K562 (cell line): ENCODE measurements around the gene ZFP3. TPM values are rescaled to one million over a fixed set of nuclear protein-coding genes. Genes with fewer than 3 reads are reported as not detected.
"Not testable (repeated sequence)": the region's sequence is repeated elsewhere in the genome, so short reads cannot be mapped to it uniquely, and the experiment has no call there.

Experiments
- ATAC-seq: fragments of 200-7000 bp; cut with Tn5 transposase; 3 replicates; pipeline ENCODE4 v1.9.1; 2020; ENCODE audit warnings: moderate library complexity
- BruUV-seq: library from RNA; stranded (reverse); fragments of 400-500 nt; replicated peaks from 2 replicates; lab custom pipeline; 2021; lab: Mats Ljungman, UMichigan
- CTCF ChIA-PET: fragments of 300-600 bp; formaldehyde crosslinking; extraction: SDS; loops from one replicate; lab custom pipeline; 2021; ENCODE audit warnings: low intra/inter-chr PET ratio; lab: Yijun Ruan, JAX
- POLR2A ChIA-PET: fragments of 300-600, 350-650 bp; sonication (Branson Sonifier 250); formaldehyde crosslinking; extraction: SDS; loops from one replicate; lab custom pipeline; 2021; ENCODE audit warnings: antibody characterized with exemption, inconsistent platforms; lab: Yijun Ruan, JAX
- DNase-seq, 4 experiments: peaks; one replicate each; pipeline versions ENCODE4 v3.0.0 to v3.0.0-alpha.2; 2011 to 2018; ENCODE audit warnings: low spot score in 3 of 4, mixed read lengths in 3 of 4; ENCODE audit errors: extremely low read depth in 1 of 4
- FAIRE-seq: peaks from 2 replicates; lab custom pipeline; 2011; peaks lifted over from hg19 to GRCh38; lab: Jason Lieb, UNC
- H2AFZ ChIP-seq: 2 replicates; pipeline ENCODE4 v1.6.0; 2011; ENCODE audit warnings: low read depth, low read length, control low read depth, inconsistent platforms
- H3K27ac ChIP-seq: fragments of 200-600 bp; 3 replicates; pipeline ENCODE4 v1.8.0; 2011; ENCODE audit warnings: low read depth, mild to moderate bottlenecking, control low read depth, inconsistent platforms, low read length, moderate library complexity, mixed read lengths; ENCODE audit errors: extremely low read depth
- H3K27me3 ChIP-seq, 2 experiments: fragments of 300-600 bp in 1 of 2; 2 replicates in 1 of 2; 3 replicates in 1 of 2; pipeline versions ENCODE4 v1.6.0 to v1.8.0; 2011; ENCODE audit warnings: inconsistent platforms in 2 of 2, low read length in 2 of 2, mild to moderate bottlenecking in 1 of 2, mixed read lengths in 1 of 2, moderate library complexity in 1 of 2; ENCODE audit not compliant: control insufficient read depth in 2 of 2, insufficient read depth in 2 of 2
- H3K36me3 ChIP-seq: fragments of 300-600 bp; 3 replicates; pipeline ENCODE4 v1.8.0; 2011; ENCODE audit warnings: mild to moderate bottlenecking, low read length, inconsistent platforms; ENCODE audit not compliant: control insufficient read depth, insufficient read depth
- H3K4me1 ChIP-seq, 2 experiments: fragments of 200-600 bp in 1 of 2; replicated peaks in 1 of 2; 2 replicates in 1 of 2; 3 replicates in 1 of 2; pipeline versions ENCODE4 v1.5.1 to v1.8.0; 2011; ENCODE audit warnings: inconsistent platforms in 2 of 2, low read length in 2 of 2, mild to moderate bottlenecking in 1 of 2, mixed read lengths in 1 of 2, moderate library complexity in 1 of 2; ENCODE audit not compliant: control insufficient read depth in 2 of 2, insufficient read depth in 2 of 2
- H3K4me2 ChIP-seq: 2 replicates; pipeline ENCODE4 v1.6.1; 2011; ENCODE audit warnings: low read length, control low read depth, inconsistent platforms, mixed read lengths; ENCODE audit not compliant: insufficient read depth
- H3K4me3 ChIP-seq: fragments of 200-600 bp; sonication (generic), shearing (Covaris generic); 2 replicates; pipeline ENCODE4 v1.5.1; 2016; ENCODE audit warnings: control low read depth, inconsistent platforms
- H3K79me2 ChIP-seq: fragments of 200-600 bp; 3 replicates; pipeline ENCODE4 v1.8.0; 2011; ENCODE audit warnings: low read length, inconsistent platforms; ENCODE audit not compliant: control insufficient read depth, insufficient read depth
- H3K9ac ChIP-seq, 2 experiments: 2 replicates each; pipeline versions ENCODE4 v1.6.0 to v1.6.1; 2011; ENCODE audit warnings: low read depth in 2 of 2, low read length in 2 of 2, control low read depth in 1 of 2, inconsistent platforms in 1 of 2, mild to moderate bottlenecking in 1 of 2, mixed read lengths in 1 of 2; ENCODE audit not compliant: insufficient read depth in 1 of 2
- H3K9me1 ChIP-seq: one replicate; pipeline ENCODE4 v1.6.0; 2011; ENCODE audit warnings: inconsistent platforms, mild to moderate bottlenecking, low read length, moderate library complexity; ENCODE audit not compliant: control insufficient read depth, insufficient read depth
- H3K9me3 ChIP-seq: replicated peaks from 2 replicates; pipeline ENCODE4 v1.5.1; 2011; ENCODE audit warnings: low read depth, low read length, inconsistent platforms; ENCODE audit not compliant: control insufficient read depth, insufficient read depth
- H4K20me1 ChIP-seq: replicated peaks from 2 replicates; pipeline ENCODE4 v1.6.1; 2011; ENCODE audit warnings: low read length, inconsistent platforms, mixed read lengths; ENCODE audit not compliant: control insufficient read depth, insufficient read depth
- WGBS: fragments of 100-300 bp; shearing (Covaris generic); methylation state at CpG from one replicate; pipeline ENCODE4 v1.1.6; 2016; ENCODE audit warnings: low coverage, mixed read lengths; ENCODE audit not compliant: insufficient coverage; ENCODE audit errors: missing lambda C conversion rate; 5-methylcytosine and 5-hydroxymethylcytosine counted together
- in situ Hi-C: fragments of 300-500 bp; cut with MboI; formaldehyde crosslinking; loops from 4 replicates; pipeline ENCODE4 v1.15.0; 2018; ENCODE audit warnings: inconsistent platforms, mixed read lengths
- intact Hi-C: fragments of 100-400 bp; cut with micrococcal nuclease; formaldehyde crosslinking; loops from 2 replicates; pipeline ENCODE4 v1.14.2; 2022
- polyA plus RNA-seq, 8 experiments: library from polyadenylated mRNA; depleted of rRNA in 4 of 8; stranded (reverse) in 5 of 8; unstranded in 3 of 8; fragments of >200 nt; fragmentation: Nextera tagmentation in 2 of 8; fragmentation: Illumina TruSeq in 1 of 8; extraction: Ambion mirVana in 2 of 8; extraction: Trizol in 1 of 8; gene quantifications; 2 replicates each; pipeline versions ENCODE4 v1.2.1 to v1.2.3, GENCODE V29; 2011 to 2014; ENCODE audit warnings: inconsistent platforms in 1 of 8, missing spikeins in 1 of 8
- total RNA-seq, 7 experiments: library from RNA; depleted of rRNA in 6 of 7; stranded (reverse); fragments of >200 nt in 6 of 7; fragmentation: Illumina TruSeq in 2 of 7; extraction: Trizol in 2 of 7; gene quantifications; 2 replicates each; pipeline versions ENCODE4 v1.2.1 to v1.2.3, GENCODE V29; 2011 to 2021; ENCODE audit warnings: low replicate concordance in 1 of 7

Gene ZFP3
- total and polyA plus RNA-seq, 9 of the 15 experiments (the other 6 are each of a cell fraction or from before 2014, with no cell fraction given) = 0.04 TPM; not detected in 8

GRCh38 chr17:5133961-5134360, 55.7 kb downstream of the ZFP3 start:
- H3K9me1 ChIP-seq, ATAC-seq, H3K27ac ChIP-seq, intact Hi-C loops, H2AFZ ChIP-seq, FAIRE-seq, H4K20me1 ChIP-seq, BruUV-seq, H3K36me3 ChIP-seq, H3K4me3 ChIP-seq, POLR2A ChIA-PET, in situ Hi-C loops, H3K9me3 ChIP-seq, DNase-seq, H3K9ac ChIP-seq, H3K4me1 ChIP-seq, CTCF ChIA-PET, H3K79me2 ChIP-seq, H3K4me2 ChIP-seq: not testable (repeated sequence)
- peaks cover 0 to 45% of the 10 kb centered on the region in 2 experiments; a peak in 3 of 5 replicates for H3K27me3 ChIP-seq
- WGBS = 2% methylated on average over 5 of the region's 8 CpGs

- ATAC-seq, H3K9me1 ChIP-seq, H3K4me1 ChIP-seq, H3K9ac ChIP-seq, intact Hi-C loops, H3K4me3 ChIP-seq, H4K20me1 ChIP-seq, in situ Hi-C loops, DNase-seq, BruUV-seq, H2AFZ ChIP-seq, POLR2A ChIA-PET, H3K4me2 ChIP-seq, H3K36me3 ChIP-seq, H3K79me2 ChIP-seq, FAIRE-seq, H3K9me3 ChIP-seq, CTCF ChIA-PET, H3K27ac ChIP-seq: not testable (repeated sequence)
- WGBS = under 1% methylated on average over 11 of the region's 11 CpGs
- H3K27me3 ChIP-seq = peaks cover 0 to 52% of the 10 kb centered on the region in 2 experiments; a peak in 3 of 5 replicates
Measured at GRCh38 chr17:5134571-5134970, 56.3 kb downstream of the ZFP3 start.

GRCh38 chr17:5135131-5135712, 57.0 kb downstream of the ZFP3 start:
- intact Hi-C loops, H3K9ac ChIP-seq, H3K36me3 ChIP-seq, CTCF ChIA-PET, H4K20me1 ChIP-seq, DNase-seq, H3K4me2 ChIP-seq, H3K4me1 ChIP-seq, H3K4me3 ChIP-seq, H3K9me3 ChIP-seq, H3K9me1 ChIP-seq, POLR2A ChIA-PET, H3K27ac ChIP-seq, in situ Hi-C loops, H3K79me2 ChIP-seq, H2AFZ ChIP-seq, FAIRE-seq, BruUV-seq, ATAC-seq: not testable (repeated sequence)
- peaks cover 0 to 47% of the 10 kb centered on the region in 2 experiments; a peak in 3 of 5 replicates for H3K27me3 ChIP-seq
- 1% methylated on average over 8 of the region's 8 CpGs for WGBS
